HG02571 (cell line): Measurements from ENCODE around the gene FIGN.

Experiments
- ATAC-seq: cut with Tn5 transposase; IDR thresholded peaks from one replicate; pipeline ENCODE4 v1.9.1; 2021; ENCODE audit warnings: mild to moderate bottlenecking, moderate library complexity; ENCODE audit not compliant: unreplicated experiment

Gene FIGN

DNA sequence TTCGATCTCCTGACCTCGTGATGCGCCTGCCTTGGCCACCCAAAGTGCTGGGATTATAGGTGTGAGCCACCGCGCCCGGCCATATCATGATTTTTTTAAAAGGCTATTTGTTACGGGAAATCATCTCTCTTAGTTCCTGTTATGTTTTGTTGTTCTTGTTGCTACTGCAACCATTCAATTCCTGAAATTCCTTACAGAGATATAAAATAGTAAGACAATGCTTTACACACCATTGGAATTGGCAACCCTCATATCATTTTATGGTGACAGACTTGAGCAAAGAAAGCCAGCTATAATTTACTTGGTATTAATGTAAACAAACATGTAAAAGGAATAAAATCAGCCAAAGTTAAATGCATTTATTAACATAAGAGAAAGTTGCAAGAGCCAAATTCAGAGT is 163.0 kb downstream of the FIGN start:
- ATAC-seq = no peak

DNA sequence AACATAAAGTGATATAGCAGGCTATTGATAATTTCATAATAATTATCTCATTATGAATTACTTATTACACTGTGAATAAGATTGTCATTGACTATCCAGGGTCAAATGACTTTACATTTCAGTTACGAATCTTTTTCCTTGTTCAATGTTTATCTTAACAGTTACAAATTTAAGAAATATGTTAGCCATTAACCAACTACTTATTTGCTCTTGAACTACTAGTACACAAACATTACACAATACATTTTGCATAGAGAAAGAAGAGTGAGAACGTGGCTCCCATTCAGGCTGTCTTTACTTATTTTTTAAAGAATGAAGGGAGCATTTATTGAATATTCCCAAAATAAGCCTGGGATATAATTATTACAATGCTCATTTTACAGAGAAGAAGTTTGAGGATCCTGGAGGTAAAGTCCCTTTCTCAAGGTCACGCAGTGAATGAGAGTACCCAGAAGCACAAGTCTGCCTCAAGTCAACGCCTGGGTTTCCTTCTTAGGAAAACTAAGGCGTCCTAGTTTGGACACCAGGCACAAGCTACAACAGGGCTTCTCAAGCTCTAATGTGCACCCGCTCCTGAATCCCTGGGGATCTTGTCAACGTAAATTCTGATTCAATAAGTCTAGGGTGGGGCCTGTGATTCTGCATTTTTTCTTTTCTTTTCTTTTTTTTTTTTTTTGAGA is 164.2 kb downstream of the FIGN start:
- ATAC-seq = no peak

DNA sequence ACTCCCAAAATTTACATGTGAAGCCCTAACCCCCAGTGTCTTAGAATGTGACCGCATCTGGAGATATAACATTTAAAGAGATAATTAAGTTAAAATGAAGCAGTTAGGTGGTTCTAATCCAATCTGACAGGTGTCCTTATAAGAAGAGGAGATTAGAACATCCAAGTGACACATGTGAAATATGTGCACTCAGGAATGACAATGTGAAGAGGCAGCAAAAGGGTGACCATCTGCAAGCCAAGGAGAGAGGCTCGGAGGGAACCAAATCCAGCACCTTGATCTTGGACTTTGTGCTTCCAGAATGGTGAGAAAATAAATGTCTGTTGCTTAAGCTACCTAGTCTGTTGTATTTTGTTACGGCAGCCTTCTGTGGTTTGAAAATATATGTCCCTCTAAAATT is 165.4 kb downstream of the FIGN start:
- no peak for ATAC-seq

DNA sequence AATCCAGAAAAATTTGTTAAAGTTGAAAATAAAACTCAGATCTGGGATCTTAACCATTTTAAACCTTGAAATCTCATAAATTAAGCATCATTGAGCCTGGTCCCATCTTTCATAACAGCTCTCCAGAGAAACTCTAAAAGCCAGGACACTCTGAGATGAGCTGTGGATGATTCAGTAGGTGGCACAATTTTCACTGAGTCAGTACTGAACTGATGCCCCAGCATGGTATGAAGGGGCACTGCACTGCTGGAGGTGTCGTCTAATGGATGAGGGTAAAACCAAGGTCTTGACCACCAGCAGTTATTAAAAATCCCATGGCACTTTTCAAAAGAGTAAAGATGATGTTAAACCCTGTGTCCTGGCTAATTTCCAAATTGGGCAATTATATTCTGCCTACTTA is 170.6 kb downstream of the FIGN start:
- no peak for ATAC-seq

DNA sequence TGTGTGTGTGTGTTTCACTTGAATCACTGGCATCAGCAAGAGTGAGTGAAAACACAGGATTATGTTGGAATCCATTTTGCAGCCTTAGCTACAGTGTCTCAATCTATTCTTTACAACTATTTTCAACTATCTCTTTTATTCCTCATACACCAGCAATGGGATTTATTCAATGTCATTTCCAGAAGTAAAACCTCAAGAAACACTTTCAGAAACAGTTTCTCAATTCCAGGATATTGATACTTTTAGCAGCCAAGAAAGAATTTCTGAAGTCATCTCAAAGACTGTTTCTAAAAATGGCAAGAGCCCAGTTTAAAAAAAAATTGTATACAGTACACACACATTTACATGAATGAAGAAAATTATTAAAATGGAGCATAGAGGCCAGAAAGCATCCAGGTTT is 171.6 kb downstream of the FIGN start:
- no peak for ATAC-seq

DNA sequence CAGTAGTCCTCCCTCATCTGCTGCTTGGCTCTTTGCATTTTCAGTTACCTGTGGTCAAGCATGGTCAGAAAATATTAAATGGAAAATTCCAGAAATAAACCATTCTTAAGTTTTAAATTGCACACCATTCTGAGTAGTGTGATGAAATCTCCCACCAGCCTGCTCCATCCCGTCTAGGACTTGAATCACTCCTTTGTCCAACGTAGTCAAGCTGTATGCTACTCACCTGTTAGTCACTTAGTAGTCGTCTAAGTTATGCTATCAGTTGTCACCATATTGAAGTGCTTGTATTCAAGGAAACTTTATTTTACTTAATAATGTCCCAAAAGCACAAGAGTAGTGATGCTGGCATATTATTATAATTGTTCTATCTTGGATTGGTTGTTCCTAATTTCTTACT is 172.5 kb downstream of the FIGN start:
- no peak for ATAC-seq

DNA sequence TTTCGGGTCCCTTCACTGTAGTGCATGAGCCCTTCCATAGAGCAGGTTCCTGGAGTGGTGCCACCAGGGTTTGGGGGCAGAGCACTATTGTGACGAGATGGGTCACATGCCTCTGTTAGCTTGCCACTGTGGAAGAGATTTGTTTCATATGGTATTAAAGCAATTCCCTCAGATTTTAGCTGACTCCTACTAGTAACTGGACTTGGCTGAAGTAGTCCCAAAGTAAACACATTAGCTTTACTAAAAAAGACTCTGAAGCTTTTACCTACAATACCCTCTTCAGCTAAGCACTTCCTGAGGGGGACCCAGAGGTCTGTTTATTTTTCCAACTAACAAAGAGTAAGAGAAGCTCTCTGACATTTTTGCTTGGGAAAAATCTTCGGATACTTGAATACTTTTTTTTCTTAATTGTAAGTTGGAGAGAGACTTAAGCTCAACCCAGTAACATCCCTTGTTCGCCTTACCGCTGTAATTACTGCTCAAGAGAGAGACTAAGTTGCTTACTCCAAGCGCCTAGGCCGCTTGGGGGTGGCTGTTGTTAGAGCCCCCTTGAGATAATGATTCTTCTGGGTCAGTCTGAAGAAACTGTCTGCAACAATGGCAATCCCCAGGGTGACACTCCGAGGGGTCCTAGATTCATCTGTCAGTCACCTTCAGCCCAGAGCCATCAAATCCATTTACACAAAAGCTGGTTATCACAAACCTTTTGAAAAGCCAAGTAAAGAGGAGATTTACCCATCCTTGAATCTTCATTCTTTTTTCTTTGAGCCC is 177.4 kb downstream of the FIGN start:
- no peak for ATAC-seq

DNA sequence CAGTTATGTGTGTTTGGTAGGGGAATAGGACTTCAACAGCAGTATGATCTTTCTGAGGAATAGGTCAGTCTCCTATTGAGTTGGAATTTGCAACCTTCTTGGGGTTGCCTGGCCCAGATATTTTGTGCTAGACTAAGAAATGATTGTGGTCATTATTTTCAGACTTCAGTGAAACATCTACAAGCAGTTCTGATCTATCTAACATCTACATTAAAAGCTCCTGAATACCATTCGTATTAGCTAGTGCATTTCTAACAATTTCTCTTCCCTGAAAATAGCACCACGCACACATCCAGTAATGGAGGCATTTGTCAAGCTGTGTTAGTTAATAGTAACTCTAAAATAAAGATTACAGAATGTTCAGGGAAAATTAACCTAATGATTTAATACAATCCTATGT is 179.3 kb downstream of the FIGN start:
- ATAC-seq = no peak

DNA sequence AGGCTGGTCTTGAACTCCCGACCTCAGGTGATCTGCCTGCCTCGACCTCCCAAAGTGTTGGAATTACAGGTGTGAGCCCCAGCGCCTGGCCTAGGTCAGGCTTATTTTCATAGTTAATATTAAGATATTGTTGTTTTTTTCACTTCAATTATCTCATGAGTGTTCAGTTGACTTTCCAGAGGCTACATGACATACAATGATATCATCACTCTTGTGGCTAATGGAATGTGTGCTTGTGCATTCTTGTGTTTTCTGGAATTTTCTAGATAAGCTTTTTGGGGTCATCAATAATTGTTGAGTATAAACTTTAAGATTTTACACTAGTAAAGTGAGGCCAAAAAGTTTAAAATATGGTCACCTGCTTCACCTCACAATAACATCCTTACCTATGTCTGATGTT is 180.9 kb downstream of the FIGN start:
- no peak for ATAC-seq

DNA sequence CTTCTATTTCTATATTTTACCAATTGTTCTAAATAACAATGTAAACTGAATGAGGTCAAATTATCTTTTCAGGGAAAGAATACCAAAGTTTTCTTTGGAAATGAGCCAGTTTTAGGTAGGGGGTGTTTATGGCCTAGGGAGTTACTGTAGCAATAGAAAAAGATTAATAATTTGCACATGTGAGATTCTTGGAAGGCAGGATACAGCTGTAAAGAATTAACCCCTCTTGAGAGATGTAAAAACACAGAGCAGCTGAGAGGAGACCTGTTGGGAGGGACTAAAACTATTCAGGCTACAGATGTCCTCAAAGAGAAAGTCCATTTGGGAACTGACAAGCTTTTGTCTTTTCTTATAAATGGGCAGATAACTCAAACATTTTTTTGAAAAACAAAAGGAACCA is 182.2 kb downstream of the FIGN start:
- no peak for ATAC-seq

DNA sequence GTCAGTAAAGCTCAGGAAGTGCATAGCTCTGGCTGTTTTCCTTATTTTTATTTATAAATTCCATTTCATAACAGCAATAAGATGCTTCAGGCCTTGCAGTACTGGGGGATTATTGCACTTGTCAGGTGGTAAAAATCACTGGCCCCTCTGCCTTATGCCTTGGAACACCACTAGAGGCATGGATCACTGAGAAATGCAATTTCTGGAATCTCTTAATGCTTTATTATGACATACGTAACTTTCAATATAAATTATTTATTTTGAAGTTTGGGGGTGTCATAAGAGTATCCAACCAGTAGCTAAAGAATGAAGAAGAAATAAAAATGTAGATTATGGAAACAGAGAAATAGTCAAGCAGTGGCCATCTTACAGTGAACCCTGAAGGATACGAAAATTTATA is 183.1 kb downstream of the FIGN start:
- no peak for ATAC-seq

DNA sequence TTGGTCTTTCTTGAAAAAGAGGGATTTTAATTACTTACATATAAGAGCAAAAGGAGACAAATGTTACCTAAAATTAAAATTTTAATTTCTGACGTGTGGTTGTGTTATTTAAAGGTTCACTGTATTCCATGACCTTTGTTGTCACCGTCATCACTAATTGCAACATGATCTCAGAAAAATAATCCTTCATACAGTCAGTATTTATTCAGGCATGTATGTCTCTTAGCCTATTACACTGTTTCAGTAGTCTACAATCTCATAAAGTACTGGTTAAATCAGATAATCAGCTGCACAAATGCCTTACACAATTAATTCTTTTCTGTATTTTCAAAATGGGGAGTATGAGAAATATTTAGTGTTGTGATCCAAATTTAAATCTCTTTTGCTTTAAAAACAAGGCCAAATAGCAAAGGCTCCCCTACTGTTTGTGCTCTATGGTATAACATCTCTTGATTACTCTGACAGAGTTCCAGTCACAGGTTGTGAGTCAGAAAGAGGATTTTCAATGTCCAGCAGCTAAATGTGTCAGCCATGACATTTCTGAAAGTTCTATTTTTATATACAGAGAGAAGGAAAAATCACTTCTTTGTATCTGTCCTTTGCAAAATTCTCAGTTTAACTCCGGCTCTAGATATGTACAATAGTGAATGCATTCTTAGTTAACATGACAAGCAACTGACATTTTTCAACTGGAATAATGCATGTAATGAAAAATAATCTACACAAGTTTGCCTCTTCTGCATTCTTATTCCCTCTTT is 184.0 kb downstream of the FIGN start:
- no peak for ATAC-seq

DNA sequence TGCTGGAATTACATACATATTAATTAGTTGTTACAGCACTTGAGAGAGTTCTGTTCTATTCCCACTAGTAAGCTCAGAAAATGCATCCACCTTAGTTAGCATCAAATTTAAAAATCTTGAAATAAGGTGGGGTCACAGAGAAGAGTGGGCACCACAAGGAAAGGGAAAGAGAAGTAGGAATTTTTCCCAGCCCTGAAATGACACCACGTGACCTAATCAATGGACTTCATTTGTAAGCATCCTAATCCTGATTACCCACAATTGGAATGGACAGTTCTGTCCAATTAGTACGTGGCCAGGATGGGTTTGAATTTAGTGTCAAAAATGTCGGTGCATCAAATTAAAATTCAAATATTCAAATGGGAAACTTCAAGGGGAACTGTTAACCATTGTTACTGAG is 186.8 kb downstream of the FIGN start:
- ATAC-seq = no peak
